Astrocyte (in vitro differentiated cells and primary cell): ENCODE data around the gene HOXA6. TPM values are rescaled to one million over a fixed set of nuclear protein-coding genes. Genes with fewer than 3 reads are reported as not detected.

Experiments used
- DNase-seq: peaks from one replicate; pipeline ENCODE4 v3.0.0-alpha.2; 2010; ENCODE audit warnings: low read depth
- FAIRE-seq: peaks from 2 replicates; lab custom pipeline; 2011; peaks lifted over from hg19 to GRCh38; lab: Jason Lieb, UNC
- H2AFZ ChIP-seq: 2 replicates; pipeline ENCODE4 v1.6.0; 2012; ENCODE audit warnings: low read depth, low read length, inconsistent platforms
- H3K27ac ChIP-seq: 2 replicates; pipeline ENCODE4 v1.5.1; 2011; ENCODE audit warnings: low read depth, low read length, inconsistent platforms
- H3K27me3 ChIP-seq: 2 replicates; pipeline ENCODE4 v1.6.0; 2011; ENCODE audit warnings: low read length, inconsistent platforms; ENCODE audit not compliant: insufficient read depth
- H3K36me3 ChIP-seq: 2 replicates; pipeline ENCODE4 v1.5.1; 2011; ENCODE audit warnings: low read length, inconsistent platforms; ENCODE audit not compliant: insufficient read depth
- H3K4me1 ChIP-seq: 2 replicates; pipeline ENCODE4 v1.5.1; 2011; ENCODE audit warnings: low read length, inconsistent platforms; ENCODE audit not compliant: insufficient read depth
- H3K4me2 ChIP-seq: 2 replicates; pipeline ENCODE4 v1.6.0; 2012; ENCODE audit warnings: low read length, inconsistent platforms
- H3K4me3 ChIP-seq: 2 replicates; pipeline ENCODE4 v1.5.1; 2011; ENCODE audit warnings: low read depth, mild to moderate bottlenecking, low read length, inconsistent platforms; ENCODE audit not compliant: insufficient read depth
- H3K79me2 ChIP-seq: 2 replicates; pipeline ENCODE4 v1.6.0; 2012; ENCODE audit warnings: mild to moderate bottlenecking, low read length, inconsistent platforms; ENCODE audit not compliant: insufficient read depth
- H3K9ac ChIP-seq: 2 replicates; pipeline ENCODE4 v1.6.0; 2012; ENCODE audit warnings: mild to moderate bottlenecking, low read length, inconsistent platforms
- H3K9me3 ChIP-seq: 2 replicates; pipeline ENCODE4 v1.5.1; 2012; ENCODE audit warnings: low read depth, mild to moderate bottlenecking, low read length, inconsistent platforms; ENCODE audit not compliant: insufficient read depth
- H4K20me1 ChIP-seq: 2 replicates; pipeline ENCODE4 v1.6.0; 2012; ENCODE audit warnings: low read length, inconsistent platforms; ENCODE audit not compliant: insufficient read depth
- H3K27ac Mint-ChIP-seq: one replicate; pipeline ENCODE4 v1.8.0; 2021; ENCODE audit warnings: mild to moderate bottlenecking, mixed read lengths; ENCODE audit not compliant: unreplicated experiment
- H3K27me3 Mint-ChIP-seq: one replicate; pipeline ENCODE4 v1.8.0; 2021; ENCODE audit warnings: low read depth, mixed read lengths; ENCODE audit not compliant: unreplicated experiment
- H3K36me3 Mint-ChIP-seq: one replicate; pipeline ENCODE4 v1.8.0; 2021; ENCODE audit warnings: low read depth, mixed read lengths; ENCODE audit not compliant: unreplicated experiment
- H3K4me1 Mint-ChIP-seq: one replicate; pipeline ENCODE4 v1.8.0; 2021; ENCODE audit warnings: low read depth, mixed read lengths; ENCODE audit not compliant: unreplicated experiment
- H3K4me3 Mint-ChIP-seq: one replicate; pipeline ENCODE4 v1.8.0; 2021; ENCODE audit warnings: mild to moderate bottlenecking, moderate library complexity, mixed read lengths; ENCODE audit not compliant: unreplicated experiment
- H3K9me3 Mint-ChIP-seq: one replicate; pipeline ENCODE4 v1.8.0; 2021; ENCODE audit warnings: mild to moderate bottlenecking, mixed read lengths; ENCODE audit not compliant: unreplicated experiment
- CTCF ChIP-seq: IDR thresholded peaks from 2 replicates; pipeline ENCODE4 v1.5.1; 2011; ENCODE audit warnings: low read depth, mild to moderate bottlenecking, inconsistent platforms, low read length, moderate library complexity; ENCODE audit not compliant: insufficient read depth
- EZH2 ChIP-seq: IDR thresholded peaks from 2 replicates; pipeline ENCODE4 v1.6.1; 2012; ENCODE audit warnings: mild to moderate bottlenecking, low read length, inconsistent platforms; ENCODE audit not compliant: insufficient read depth
- total RNA-seq: library from RNA; stranded (reverse); gene quantifications from 2 replicates; pipeline ENCODE4 v1.2.1, GENCODE V29; 2021

Gene HOXA6
- total RNA-seq, 1 donor from 2014 or later = not detected

- H3K4me2 ChIP-seq = no peak overlapping the region
- H3K27ac Mint-ChIP-seq = peak overlapping the region; percentile 53
- no peaks in the 10 kb centered on the region for H3K4me1 Mint-ChIP-seq
- peaks cover 55% of the 10 kb centered on the region for H3K9me3 Mint-ChIP-seq
- FAIRE-seq = peak; percentile 50
- H3K79me2 ChIP-seq = no peaks in the 10 kb centered on the region
- H3K27me3 ChIP-seq = peaks cover 95% of the 10 kb centered on the region
- no peak overlapping the region for H3K9ac ChIP-seq
- no peaks in the 10 kb centered on the region for H3K36me3 Mint-ChIP-seq
- no peaks in the 10 kb centered on the region for H3K36me3 ChIP-seq
- H3K4me3 Mint-ChIP-seq = no peak overlapping the region
- no peak for TF ChIP-seq EZH2
- no peak for TF ChIP-seq CTCF
- H4K20me1 ChIP-seq = no peaks in the 10 kb centered on the region
- peaks cover 83% of the 10 kb centered on the region for H3K27me3 Mint-ChIP-seq
- no peak overlapping the region for H3K27ac ChIP-seq
- peaks cover 9% of the 10 kb centered on the region for H3K4me1 ChIP-seq
- H3K4me3 ChIP-seq = no peak overlapping the region
- no peak overlapping the region for H2AFZ ChIP-seq
- DNase-seq = no peak
- H3K9me3 ChIP-seq = peaks cover 19% of the 10 kb centered on the region
Measured at GRCh38 chr7:27152816-27153442, 5.4 kb upstream of the HOXA6 start.

- Histone ChIP-seq H3K4me1 (peaks cover 9% of the 10 kb centered on the region), H4K20me1 (no peaks in the 10 kb centered on the region), H3K4me2 (peak within 1 kb of the TSS; percentile 85), H3K27me3 (peaks cover 92% of the 10 kb centered on the region), H3K27ac (no peak within 1 kb of the TSS), H3K79me2 (no peaks in the 10 kb centered on the region), H2AFZ (no peak within 1 kb of the TSS), H3K4me3 (no peak within 1 kb of the TSS), H3K36me3 (no peaks in the 10 kb centered on the region), H3K9ac (no peak within 1 kb of the TSS), H3K9me3 (peaks cover 24% of the 10 kb centered on the region)
- no peak for DNase-seq
- peaks cover 80% of the 10 kb centered on the region for H3K27me3 Mint-ChIP-seq
- H3K36me3 Mint-ChIP-seq = no peaks in the 10 kb centered on the region
- H3K4me1 Mint-ChIP-seq = no peaks in the 10 kb centered on the region
- peaks cover 50% of the 10 kb centered on the region for H3K9me3 Mint-ChIP-seq
- peak within 1 kb of the TSS; percentile 53 for H3K27ac Mint-ChIP-seq
- H3K4me3 Mint-ChIP-seq = no peak within 1 kb of the TSS
- TF ChIP-seq EZH2 (peak; percentile 63), CTCF (no peak)
- FAIRE-seq = no peak
Measured at GRCh38 chr7:27151931-27152815, 4.6 kb upstream of the HOXA6 start, which contains the start of gene HOXA3. HOXA3 (minus strand) TSS chr7:27152583; CDS start chr7:27110640, 41,943 bp downstream.
